ENCODE measurements around the gene ELOVL4.

- TF ChIP-seq CTCF (IDR thresholded peaks at IDR 0.05): no peak
- TF ChIP-seq POLR2A (IDR thresholded peaks at IDR 0.05): no peak
These were observed 23.8 kb upstream of the ELOVL4 start for GRCh38 chr6:79971193-79971592.
